Suprapubic skin (tissue), 4 donors: ENCODE data around the gene DISP2. TPM values are rescaled to one million over a fixed set of nuclear protein-coding genes. Genes with fewer than 3 reads are reported as not detected.

Experiments
- DNase-seq, 2 donors: peaks; one replicate each; pipeline ENCODE4 v3.0.0-alpha.2; 2019; ENCODE audit warnings: low spot score in 2 of 2
- H3K27ac ChIP-seq: fragments of 200-600 bp; sonication (generic); one replicate; pipeline ENCODE4 v1.5.1; 2019
- H3K27me3 ChIP-seq: fragments of 200-600 bp; sonication (generic); one replicate; pipeline ENCODE4 v1.5.1; 2019
- H3K36me3 ChIP-seq: fragments of 200-600 bp; sonication (generic); one replicate; pipeline ENCODE4 v1.5.1; 2019
- H3K4me1 ChIP-seq: fragments of 200-600 bp; sonication (generic); one replicate; pipeline ENCODE4 v1.5.1; 2019
- H3K4me3 ChIP-seq: fragments of 200-600 bp; sonication (generic); one replicate; pipeline ENCODE4 v1.5.1; 2019; ENCODE audit warnings: mild to moderate bottlenecking
- H3K9me3 ChIP-seq: fragments of 200-600 bp; sonication (generic); one replicate; pipeline ENCODE4 v1.5.1; 2019
- CTCF ChIP-seq, 2 donors: fragments of 200-600 bp in 1 of 2; fragments of 450-650 bp in 1 of 2; sonication (generic) in 1 of 2; IDR thresholded peaks; one replicate each; pipeline ENCODE4 v1.5.1; 2016 to 2019; ENCODE audit warnings: antibody characterized with exemption in 2 of 2, mild to moderate bottlenecking in 1 of 2, moderate library complexity in 1 of 2
- EP300 ChIP-seq: sonication (generic); formaldehyde crosslinking; IDR thresholded peaks from one replicate; pipeline ENCODE4 v1.6.1; 2017; ENCODE audit warnings: antibody characterized with exemption
- POLR2A ChIP-seq, 2 donors: fragments of 450-650 bp; IDR thresholded peaks; one replicate each; pipeline ENCODE4 v1.6.1; 2017; ENCODE audit warnings: antibody characterized with exemption in 2 of 2, mild to moderate bottlenecking in 2 of 2, moderate library complexity in 2 of 2
- POLR2AphosphoS5 ChIP-seq, 3 donors: sonication (generic); formaldehyde crosslinking; IDR thresholded peaks; one replicate each; pipeline ENCODE4 v1.6.1; 2017; ENCODE audit warnings: antibody characterized with exemption in 3 of 3
- WGBS: methylation state at CpG from one replicate; pipeline ENCODE4 v1.1.5; 2018; 5-methylcytosine and 5-hydroxymethylcytosine counted together
- total RNA-seq, 4 donors: library from RNA; depleted of rRNA; stranded (reverse); fragments of >200 nt; gene quantifications; one replicate each; pipeline ENCODE4 v1.1.0, GENCODE V29; 2016

Gene DISP2
- total RNA-seq, result under 1 TPM in 3 of 4 donors, not detected in 1; 0.04 to 0.21 (median 0.05) TPM

GRCh38 chr15:40357723-40358470, at the start of gene DISP2:
Gene DISP2 (plus strand): TSS chr15:40358219. CDS start chr15:40358322, 103 bp downstream.
- TF ChIP-seq POLR2A (IDR thresholded peaks at IDR 0.05), result no peak
- no peak for TF ChIP-seq CTCF (IDR thresholded peaks at IDR 0.05)
- no peak for TF ChIP-seq POLR2AphosphoS5 (IDR thresholded peaks at IDR 0.05)
- no peak for TF ChIP-seq EP300
- no peaks in the 10 kb centered on the region for H3K9me3 ChIP-seq
- no peaks in the 10 kb centered on the region for H3K36me3 ChIP-seq
- DNase-seq, result peak; percentile 85 to 89
- H3K27me3 ChIP-seq, result peaks cover 6% of the 10 kb centered on the region
- H3K4me3 ChIP-seq, result peak within 1 kb of the TSS; percentile 52
- H3K27ac ChIP-seq, result no peak within 1 kb of the TSS
- H3K4me1 ChIP-seq, result peaks cover 15% of the 10 kb centered on the region
- 4% methylated on average over 57 of the region's 82 CpGs for WGBS

GRCh38 chr15:40309344-40309862, 48.6 kb upstream of the DISP2 start:
- TF ChIP-seq POLR2AphosphoS5 (IDR thresholded peaks at IDR 0.05), result no peak
- TF ChIP-seq POLR2A (IDR thresholded peaks at IDR 0.05), result no peak
- TF ChIP-seq EP300, result no peak
- TF ChIP-seq CTCF (IDR thresholded peaks at IDR 0.05), result no peak
- H3K9me3 ChIP-seq, result no peaks in the 10 kb centered on the region
- H3K27me3 ChIP-seq, result peaks cover 13% of the 10 kb centered on the region
- H3K36me3 ChIP-seq, result no peaks in the 10 kb centered on the region
- 85% methylated on average over 8 of the region's 8 CpGs for WGBS
- no peak for DNase-seq
- peaks cover 11% of the 10 kb centered on the region for H3K4me1 ChIP-seq
- no peak overlapping the region for H3K27ac ChIP-seq
- no peak overlapping the region for H3K4me3 ChIP-seq

- no peaks in the 10 kb centered on the region for H3K9me3 ChIP-seq
- peaks cover 13% of the 10 kb centered on the region for H3K27me3 ChIP-seq
- H3K36me3 ChIP-seq, result no peaks in the 10 kb centered on the region
- 31% methylated on average over 4 of the region's 4 CpGs for WGBS
- TF ChIP-seq POLR2A (IDR thresholded peaks at IDR 0.05), result no peak
- TF ChIP-seq CTCF (IDR thresholded peaks at IDR 0.05), result peak; percentile 33 to 52
- H3K4me1 ChIP-seq, result peaks cover 11% of the 10 kb centered on the region
- no peak for DNase-seq
- H3K4me3 ChIP-seq, result no peak overlapping the region
- no peak overlapping the region for H3K27ac ChIP-seq
These were observed 47.7 kb upstream of the DISP2 start for GRCh38 chr15:40310001-40310959.

GRCh38 chr15:40310993-40311392, 47.0 kb upstream of the DISP2 start:
- Histone ChIP-seq H3K27me3 (peaks cover 13% of the 10 kb centered on the region), H3K4me1 (peaks cover 11% of the 10 kb centered on the region), H3K36me3 (no peaks in the 10 kb centered on the region), H3K9me3 (no peaks in the 10 kb centered on the region), H3K4me3 (no peak overlapping the region), H3K27ac (no peak overlapping the region)
- WGBS, result 62% methylated on average over 3 of the region's 3 CpGs
- no peak for TF ChIP-seq EP300
- TF ChIP-seq POLR2A (IDR thresholded peaks at IDR 0.05), result no peak
- TF ChIP-seq CTCF (IDR thresholded peaks at IDR 0.05), result no peak
- TF ChIP-seq POLR2AphosphoS5 (IDR thresholded peaks at IDR 0.05), result no peak
- DNase-seq, result no peak
